GM12878 (cell line): Measurements from ENCODE around the gene LRRIQ1.

Experiments
- EZH2 ChIP-seq: IDR thresholded peaks from 2 replicates; pipeline ENCODE4 v1.6.1; 2012; ENCODE audit warnings: low read depth, mild to moderate bottlenecking, control low read depth, inconsistent platforms, low read length, borderline replicate concordance; ENCODE audit not compliant: control insufficient read depth
- KAT2A ChIP-seq: conservative IDR thresholded peaks from 2 replicates; pipeline ENCODE4 v1.6.1; 2011; ENCODE audit warnings: low read depth, low read length; ENCODE audit not compliant: control insufficient read depth
- SREBF1 ChIP-seq: IDR thresholded peaks from 2 replicates; pipeline ENCODE4 v1.6.1; 2012; ENCODE audit warnings: mild to moderate bottlenecking, low read length
- YY1 ChIP-seq: IDR thresholded peaks from 2 replicates; pipeline ENCODE4 v1.6.1; 2011; ENCODE audit warnings: low read depth, mild to moderate bottlenecking, low read length
- ZNF274 ChIP-seq: IDR thresholded peaks from one replicate; pipeline ENCODE4 v1.8.0; 2011; ENCODE audit not compliant: insufficient read length, insufficient read depth
- TF ChIP-seq, protein P1 (sequence below): IDR thresholded peaks from 2 replicates; pipeline ENCODE4 v1.6.1; 2012; ENCODE audit warnings: low read depth, low read length, improper control_type of control experiment
- TF ChIP-seq, protein P2 (sequence below): IDR thresholded peaks from 2 replicates; pipeline ENCODE4 v1.6.1; 2011; ENCODE audit warnings: low read depth, low read length, improper control_type of control experiment, borderline replicate concordance
- TF ChIP-seq, protein P3 (sequence below): IDR thresholded peaks from 2 replicates; pipeline ENCODE4 v1.6.1; 2011; ENCODE audit warnings: borderline replicate concordance, low read depth, mild to moderate bottlenecking, moderate library complexity, mixed read lengths, low read length; ENCODE audit not compliant: insufficient read depth; ENCODE audit errors: extremely low read length
- TF ChIP-seq, protein P4 (sequence below), 3 experiments: IDR thresholded peaks in 2 of 3; conservative IDR thresholded peaks in 1 of 3; 2 replicates each; pipeline ENCODE4 v1.5.1; 2011; ENCODE audit warnings: low read depth in 3 of 3, low read length in 3 of 3, mild to moderate bottlenecking in 3 of 3, control low read depth in 2 of 3, moderate library complexity in 2 of 3, inconsistent platforms in 1 of 3, mixed read lengths in 1 of 3; ENCODE audit not compliant: control insufficient read depth in 2 of 3, insufficient read depth in 1 of 3; ENCODE audit errors: extremely low read depth in 1 of 3

GRCh38 chr12:85274315-85274651, 238.1 kb downstream of the LRRIQ1 start:
- TF ChIP-seq EZH2 = no peak
- TF ChIP-seq, protein P1, sequence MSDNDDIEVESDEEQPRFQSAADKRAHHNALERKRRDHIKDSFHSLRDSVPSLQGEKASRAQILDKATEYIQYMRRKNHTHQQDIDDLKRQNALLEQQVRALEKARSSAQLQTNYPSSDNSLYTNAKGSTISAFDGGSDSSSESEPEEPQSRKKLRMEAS = no peak
- TF ChIP-seq ZNF274 = no peak
- TF ChIP-seq, protein P2, sequence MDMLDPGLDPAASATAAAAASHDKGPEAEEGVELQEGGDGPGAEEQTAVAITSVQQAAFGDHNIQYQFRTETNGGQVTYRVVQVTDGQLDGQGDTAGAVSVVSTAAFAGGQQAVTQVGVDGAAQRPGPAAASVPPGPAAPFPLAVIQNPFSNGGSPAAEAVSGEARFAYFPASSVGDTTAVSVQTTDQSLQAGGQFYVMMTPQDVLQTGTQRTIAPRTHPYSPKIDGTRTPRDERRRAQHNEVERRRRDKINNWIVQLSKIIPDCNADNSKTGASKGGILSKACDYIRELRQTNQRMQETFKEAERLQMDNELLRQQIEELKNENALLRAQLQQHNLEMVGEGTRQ = no peak
- TF ChIP-seq, protein P3, sequence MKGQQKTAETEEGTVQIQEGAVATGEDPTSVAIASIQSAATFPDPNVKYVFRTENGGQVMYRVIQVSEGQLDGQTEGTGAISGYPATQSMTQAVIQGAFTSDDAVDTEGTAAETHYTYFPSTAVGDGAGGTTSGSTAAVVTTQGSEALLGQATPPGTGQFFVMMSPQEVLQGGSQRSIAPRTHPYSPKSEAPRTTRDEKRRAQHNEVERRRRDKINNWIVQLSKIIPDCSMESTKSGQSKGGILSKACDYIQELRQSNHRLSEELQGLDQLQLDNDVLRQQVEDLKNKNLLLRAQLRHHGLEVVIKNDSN = no peak
- TF ChIP-seq SREBF1 = no peak
- TF ChIP-seq KAT2A = no peak
- no peak for TF ChIP-seq YY1
- TF ChIP-seq, protein P4, sequence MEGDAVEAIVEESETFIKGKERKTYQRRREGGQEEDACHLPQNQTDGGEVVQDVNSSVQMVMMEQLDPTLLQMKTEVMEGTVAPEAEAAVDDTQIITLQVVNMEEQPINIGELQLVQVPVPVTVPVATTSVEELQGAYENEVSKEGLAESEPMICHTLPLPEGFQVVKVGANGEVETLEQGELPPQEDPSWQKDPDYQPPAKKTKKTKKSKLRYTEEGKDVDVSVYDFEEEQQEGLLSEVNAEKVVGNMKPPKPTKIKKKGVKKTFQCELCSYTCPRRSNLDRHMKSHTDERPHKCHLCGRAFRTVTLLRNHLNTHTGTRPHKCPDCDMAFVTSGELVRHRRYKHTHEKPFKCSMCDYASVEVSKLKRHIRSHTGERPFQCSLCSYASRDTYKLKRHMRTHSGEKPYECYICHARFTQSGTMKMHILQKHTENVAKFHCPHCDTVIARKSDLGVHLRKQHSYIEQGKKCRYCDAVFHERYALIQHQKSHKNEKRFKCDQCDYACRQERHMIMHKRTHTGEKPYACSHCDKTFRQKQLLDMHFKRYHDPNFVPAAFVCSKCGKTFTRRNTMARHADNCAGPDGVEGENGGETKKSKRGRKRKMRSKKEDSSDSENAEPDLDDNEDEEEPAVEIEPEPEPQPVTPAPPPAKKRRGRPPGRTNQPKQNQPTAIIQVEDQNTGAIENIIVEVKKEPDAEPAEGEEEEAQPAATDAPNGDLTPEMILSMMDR (IDR thresholded peaks at IDR 0.05 in 2 of 3, conservative IDR thresholded peaks at IDR 0.05 in 1 of 3; ENCODE audit: control insufficient read depth in 2 of 3, extremely low read depth in 1 of 3, insufficient read depth in 1 of 3, low read depth in 3 of 3, low read length in 3 of 3) = no peak
